HUES6 (cell line): ENCODE results near the gene VPS39.

ENCODE experiments used
- H3K27ac ChIP-seq: 2 replicates; pipeline ENCODE4 v1.7.0; 2013; ENCODE audit warnings: low read depth, mild to moderate bottlenecking, low read length, inconsistent platforms
- H3K27me3 ChIP-seq: 2 replicates; pipeline ENCODE4 v1.6.1; 2013; ENCODE audit warnings: low read length; ENCODE audit not compliant: control insufficient read depth, insufficient read depth
- H3K36me3 ChIP-seq: 2 replicates; pipeline ENCODE4 v1.6.1; 2013; ENCODE audit warnings: low read length; ENCODE audit not compliant: control insufficient read depth, insufficient read depth
- H3K4me1 ChIP-seq: 2 replicates; pipeline ENCODE4 v1.6.1; 2013; ENCODE audit warnings: low read length; ENCODE audit not compliant: control insufficient read depth, insufficient read depth
- H3K4me3 ChIP-seq: 2 replicates; pipeline ENCODE4 v1.5.1; 2013; ENCODE audit warnings: low read depth, low read length
- H3K9ac ChIP-seq: one replicate; pipeline ENCODE4 v1.6.1; 2013; ENCODE audit warnings: mild to moderate bottlenecking, low read length
- H3K9me3 ChIP-seq: 2 replicates; pipeline ENCODE4 v1.6.1; 2013; ENCODE audit warnings: low read depth, low read length; ENCODE audit not compliant: control insufficient read depth, insufficient read depth

Gene VPS39

GRCh38 chr15:42135351-42135750, 72.8 kb downstream of the VPS39 start:
- no peak overlapping the region for H3K9ac ChIP-seq
- H3K36me3 ChIP-seq = no peaks in the 10 kb centered on the region
- H3K4me3 ChIP-seq = no peak overlapping the region
- H3K9me3 ChIP-seq = peaks cover 14% of the 10 kb centered on the region
- H3K4me1 ChIP-seq = peaks cover 11% of the 10 kb centered on the region
- H3K27me3 ChIP-seq = no peaks in the 10 kb centered on the region
- H3K27ac ChIP-seq = no peak overlapping the region

GRCh38 chr15:42134617-42135245, 73.4 kb downstream of the VPS39 start:
- H3K36me3 ChIP-seq = no peaks in the 10 kb centered on the region
- no peak overlapping the region for H3K4me3 ChIP-seq
- no peak overlapping the region for H3K27ac ChIP-seq
- no peaks in the 10 kb centered on the region for H3K27me3 ChIP-seq
- H3K9me3 ChIP-seq = peaks cover 12% of the 10 kb centered on the region
- peaks cover 13% of the 10 kb centered on the region for H3K4me1 ChIP-seq
- no peak overlapping the region for H3K9ac ChIP-seq

DNA sequence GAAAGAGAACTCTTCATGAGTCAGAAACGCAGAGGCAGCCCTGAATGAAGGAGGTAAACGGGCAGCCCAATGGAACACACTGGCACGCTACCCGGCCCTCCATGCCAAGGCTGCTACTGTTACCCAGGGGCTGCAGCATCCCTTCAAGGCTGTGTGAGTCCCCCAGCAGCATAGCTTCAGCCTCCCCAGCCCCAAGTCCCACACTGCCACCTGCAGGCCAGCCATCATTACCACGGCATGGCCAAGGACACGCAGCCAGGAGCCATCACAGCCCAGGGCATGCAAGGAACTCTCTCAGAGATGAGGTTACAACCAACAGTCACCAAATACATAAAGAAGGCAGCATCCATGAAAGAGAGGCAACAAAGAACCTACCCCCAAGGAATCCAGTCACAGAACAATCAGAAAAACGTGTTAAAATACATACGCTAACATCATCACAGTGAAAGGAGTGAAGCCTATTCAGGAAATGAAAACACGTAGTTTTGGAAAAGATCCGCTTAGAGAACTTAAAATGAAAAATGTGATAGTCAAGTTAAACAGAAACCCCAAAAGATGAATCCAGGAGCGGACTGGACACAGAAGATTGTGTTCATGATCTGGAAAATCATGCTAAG, 74.1 kb downstream of the VPS39 start:
- Histone ChIP-seq H3K9ac (no peak overlapping the region), H3K27me3 (no peaks in the 10 kb centered on the region), H3K4me1 (peaks cover 13% of the 10 kb centered on the region)

GRCh38 chr15:42133356-42133755, 74.7 kb downstream of the VPS39 start:
- no peak overlapping the region for H3K9ac ChIP-seq

More for the DNA sequence above, 74.1 kb downstream of the VPS39 start:
- no peak overlapping the region for H3K27ac ChIP-seq
- H3K4me3 ChIP-seq = no peak overlapping the region
- peaks cover 4% of the 10 kb centered on the region; the same call in 1 of the 2 replicates for H3K9me3 ChIP-seq
- H3K36me3 ChIP-seq = no peaks in the 10 kb centered on the region

GRCh38 chr15:42131826-42132806, 76.0 kb downstream of the VPS39 start:
- no peak overlapping the region for H3K9ac ChIP-seq
- H3K27me3 ChIP-seq = no peaks in the 10 kb centered on the region
- no peak overlapping the region for H3K4me3 ChIP-seq
- H3K9me3 ChIP-seq = no peaks in the 10 kb centered on the region
- H3K27ac ChIP-seq = no peak overlapping the region
- H3K4me1 ChIP-seq = peaks cover 13% of the 10 kb centered on the region
- H3K36me3 ChIP-seq = no peaks in the 10 kb centered on the region

More at GRCh38 chr15:42133356-42133755, 74.7 kb downstream of the VPS39 start:
- H3K4me1 ChIP-seq = peaks cover 13% of the 10 kb centered on the region
- no peak overlapping the region for H3K4me3 ChIP-seq
- no peaks in the 10 kb centered on the region for H3K36me3 ChIP-seq
- H3K27me3 ChIP-seq = no peaks in the 10 kb centered on the region
- no peak overlapping the region for H3K27ac ChIP-seq
- no peaks in the 10 kb centered on the region for H3K9me3 ChIP-seq

GRCh38 chr15:42131006-42131405, 77.1 kb downstream of the VPS39 start:
- Histone ChIP-seq H3K27me3 (no peaks in the 10 kb centered on the region), H3K9ac (no peak overlapping the region), H3K4me1 (peaks cover 13% of the 10 kb centered on the region), H3K27ac (no peak overlapping the region), H3K4me3 (no peak overlapping the region), H3K36me3 (no peaks in the 10 kb centered on the region), H3K9me3 (no peaks in the 10 kb centered on the region)

DNA sequence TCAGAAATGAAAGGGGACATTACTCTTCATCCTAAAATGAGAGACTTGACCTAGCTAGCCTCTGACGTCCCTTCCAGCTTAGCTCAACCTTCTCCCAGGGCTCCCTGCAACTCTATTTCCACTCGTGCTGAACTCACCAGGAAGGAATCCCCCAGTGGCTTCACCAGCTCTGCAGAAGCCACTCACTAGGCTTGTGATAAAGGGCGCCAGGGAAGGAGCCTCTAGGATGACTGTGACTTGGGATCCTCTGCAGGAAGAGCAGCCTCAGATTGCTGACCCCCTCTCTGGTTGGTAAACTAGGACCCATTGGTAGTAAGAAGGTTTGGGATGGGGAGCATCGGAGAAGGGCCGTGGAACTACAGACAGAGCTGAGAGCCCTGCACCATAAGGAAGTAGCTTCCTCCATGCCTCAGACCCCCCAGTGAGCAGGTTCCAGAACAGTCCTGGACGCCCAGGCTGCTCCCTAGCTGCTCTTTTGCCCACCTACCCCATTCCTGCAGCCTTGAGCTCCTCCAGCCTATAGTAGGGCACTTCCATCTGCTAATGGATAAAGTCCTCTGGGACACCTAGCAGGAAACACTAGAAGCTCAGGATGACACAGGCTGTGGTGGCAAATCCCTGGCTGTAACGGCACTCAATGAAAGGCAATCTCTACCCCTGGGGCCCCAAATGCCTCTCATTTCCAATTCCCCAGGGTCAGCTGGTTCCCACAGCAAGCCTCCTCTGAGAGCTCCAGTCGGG, 77.7 kb downstream of the VPS39 start:
- Histone ChIP-seq H3K4me1 (peaks cover 13% of the 10 kb centered on the region), H3K9ac (no peak overlapping the region), H3K4me3 (no peak overlapping the region), H3K27ac (no peak overlapping the region), H3K36me3 (no peaks in the 10 kb centered on the region), H3K27me3 (no peaks in the 10 kb centered on the region), H3K9me3 (no peaks in the 10 kb centered on the region)

GRCh38 chr15:42129364-42129763, 78.7 kb downstream of the VPS39 start:
- Histone ChIP-seq H3K9ac (no peak overlapping the region), H3K4me3 (no peak overlapping the region), H3K27ac (no peak overlapping the region), H3K27me3 (no peaks in the 10 kb centered on the region), H3K9me3 (no peaks in the 10 kb centered on the region), H3K4me1 (peaks cover 13% of the 10 kb centered on the region), H3K36me3 (no peaks in the 10 kb centered on the region)

DNA sequence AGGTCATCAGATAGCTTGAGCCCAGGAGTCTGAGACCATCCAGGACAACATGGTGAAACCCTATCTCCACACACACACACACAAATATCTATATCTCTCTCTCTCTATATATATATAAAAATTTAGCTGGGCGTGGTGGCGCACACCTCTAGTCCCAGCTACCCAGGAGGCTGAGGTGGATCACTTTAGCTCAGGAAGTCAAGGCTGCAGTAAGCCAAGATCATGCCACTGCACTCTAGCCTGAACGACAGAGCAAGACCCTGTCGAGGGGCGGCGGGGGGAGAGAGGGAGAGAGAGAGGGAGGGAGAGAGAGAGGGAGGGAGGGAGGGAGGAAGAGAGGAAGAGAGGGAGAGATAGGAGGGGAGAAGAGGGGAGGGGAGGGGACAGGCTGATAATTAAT, 79.6 kb downstream of the VPS39 start:
- Histone ChIP-seq H3K4me1 (peaks cover 13% of the 10 kb centered on the region), H3K36me3 (no peaks in the 10 kb centered on the region), H3K27me3 (no peaks in the 10 kb centered on the region), H3K9ac (no peak overlapping the region), H3K27ac (no peak overlapping the region), H3K9me3 (no peaks in the 10 kb centered on the region), H3K4me3 (no peak overlapping the region)

GRCh38 chr15:42123546-42123945, 84.6 kb downstream of the VPS39 start:
- 0 out of 2 replicates have a peak, but pooled peaks cover 4% of the 10 kb centered on the region for H3K27me3 ChIP-seq
- no peak overlapping the region for H3K4me3 ChIP-seq
- H3K9ac ChIP-seq = no peak overlapping the region
- no peaks in the 10 kb centered on the region for H3K36me3 ChIP-seq
- no peaks in the 10 kb centered on the region for H3K9me3 ChIP-seq
- peaks cover 12% of the 10 kb centered on the region for H3K4me1 ChIP-seq
- H3K27ac ChIP-seq = no peak overlapping the region
